Stimulated activated naive CD4-positive, alpha-beta T cell treated with Interleukin-2 at 50 U/mL for 16 hours (primary cell): Measurements from ENCODE around the gene PIAS4.

Experiments used
- DNase-seq: peaks from one replicate; lab custom pipeline; 2025; lab: John Stamatoyannopoulos, UW

Gene PIAS4

DNA sequence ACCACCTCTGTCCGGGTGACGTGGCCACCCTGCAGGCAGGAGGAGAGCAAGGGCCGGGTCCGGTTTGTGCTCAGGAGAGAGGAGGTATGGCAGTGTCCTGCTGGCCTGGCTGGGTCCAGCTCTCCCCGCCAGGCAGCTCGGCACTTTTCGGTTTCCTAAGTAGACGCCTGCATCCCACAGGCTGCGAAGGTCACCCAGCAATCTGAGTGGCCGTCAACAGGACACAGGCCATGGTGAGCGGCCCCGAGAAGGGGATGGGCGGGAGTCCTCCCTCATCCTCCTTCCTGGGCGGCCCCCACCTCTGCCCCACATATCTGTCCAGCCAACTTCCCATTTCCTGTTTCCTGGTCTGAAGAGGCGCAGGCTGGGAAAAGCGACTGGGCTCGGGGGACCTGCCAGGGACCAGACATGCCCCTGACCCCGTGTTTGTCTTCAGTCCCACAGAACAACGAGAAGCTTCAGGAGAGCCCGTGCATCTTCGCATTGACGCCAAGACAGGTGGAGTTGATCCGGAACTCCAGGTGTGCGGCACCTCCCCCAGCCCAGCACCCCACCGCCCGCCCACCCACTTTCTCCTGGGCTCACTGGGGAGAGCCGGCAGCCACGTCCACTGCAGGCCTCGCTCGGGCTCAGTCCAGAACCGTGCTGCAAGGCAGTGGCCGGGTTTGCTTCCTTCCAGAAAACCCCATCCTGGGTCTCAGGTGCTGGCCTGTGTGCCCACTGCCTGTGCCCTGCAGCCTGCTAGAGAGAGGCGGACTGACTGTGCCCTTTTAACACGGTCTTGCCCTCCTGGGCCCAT lies 16.3 kb downstream of the PIAS4 start:
- no peak for DNase-seq

DNA sequence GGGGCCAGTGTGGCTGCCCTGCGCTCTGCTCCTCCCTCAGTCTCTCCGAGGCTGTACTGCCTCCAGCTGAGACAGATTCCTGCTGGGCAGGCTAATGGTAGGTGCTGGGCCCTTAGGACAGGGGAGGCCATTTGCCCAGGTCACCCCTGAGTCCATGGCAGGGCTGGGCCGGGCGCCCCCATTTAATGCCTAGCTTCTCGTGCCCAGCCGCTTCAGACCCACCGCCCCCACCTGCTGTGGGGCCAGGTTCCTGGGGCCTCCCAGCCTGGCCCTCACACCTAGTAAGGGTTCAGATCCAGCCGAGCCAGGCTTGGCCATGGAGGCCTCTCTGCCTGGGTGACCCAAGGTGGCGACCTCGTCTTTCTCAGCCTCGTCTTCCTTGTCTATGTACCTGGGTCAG lies 17.8 kb downstream of the PIAS4 start:
- DNase-seq = no peak

DNA sequence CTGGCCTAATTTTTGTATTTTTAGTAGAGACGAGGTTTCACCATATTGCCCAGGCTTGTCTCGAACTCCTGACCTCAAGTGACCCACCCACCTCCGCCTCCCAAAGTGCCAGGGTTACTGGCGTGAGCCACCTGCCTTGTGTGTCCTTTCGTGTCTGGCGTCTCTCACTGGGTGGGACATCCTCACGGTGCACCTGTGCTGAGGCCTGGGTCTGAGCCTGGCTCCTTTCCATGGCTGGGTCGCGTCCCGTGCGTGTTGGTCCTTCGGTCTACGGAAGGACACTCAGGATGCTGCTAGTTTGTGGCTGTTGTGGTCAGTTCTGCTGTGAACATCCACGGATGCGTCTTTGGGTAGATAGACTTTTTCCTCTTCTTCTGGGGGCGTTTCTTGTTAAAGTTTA lies 19.6 kb downstream of the PIAS4 start:
- no peak for DNase-seq

DNA sequence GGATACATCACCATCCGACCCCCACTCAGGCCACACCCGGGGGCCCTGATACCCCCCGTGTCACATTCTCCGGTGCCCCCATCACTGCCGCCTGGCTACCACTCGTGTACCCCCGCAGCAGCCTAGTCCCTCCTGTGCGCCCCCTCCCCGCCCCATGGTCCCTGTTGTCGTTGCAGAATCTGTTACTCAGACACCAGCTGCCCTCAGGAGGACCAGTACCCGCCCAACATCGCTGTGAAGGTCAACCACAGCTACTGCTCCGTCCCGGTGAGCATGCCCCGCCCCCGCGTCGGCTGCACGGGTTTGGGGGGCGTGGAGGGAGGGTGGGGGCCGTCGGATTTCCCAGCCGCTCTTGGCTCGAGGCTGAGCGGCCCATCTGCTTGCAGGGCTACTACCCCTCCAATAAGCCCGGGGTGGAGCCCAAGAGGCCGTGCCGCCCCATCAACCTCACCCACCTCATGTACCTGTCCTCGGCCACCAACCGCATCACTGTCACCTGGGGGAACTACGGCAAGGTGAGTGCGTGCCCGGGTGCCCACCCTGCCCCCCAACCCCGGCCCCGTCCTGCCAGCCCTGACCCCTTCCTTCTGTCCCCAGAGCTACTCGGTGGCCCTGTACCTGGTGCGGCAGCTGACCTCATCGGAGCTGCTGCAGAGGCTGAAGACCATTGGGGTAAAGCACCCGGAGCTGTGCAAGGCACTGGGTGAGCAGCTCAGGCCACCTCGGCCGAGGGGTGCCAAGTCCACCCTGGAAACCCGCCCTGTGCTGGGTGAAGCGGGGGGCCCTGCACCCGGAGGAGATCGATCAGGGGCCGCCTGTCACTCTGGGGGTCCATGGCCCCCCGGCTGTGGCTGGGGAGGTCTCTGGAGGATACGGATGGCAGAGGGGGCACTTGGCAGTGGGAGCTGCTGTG lies 21.1 kb downstream of the PIAS4 start:
- DNase-seq = no peak

DNA sequence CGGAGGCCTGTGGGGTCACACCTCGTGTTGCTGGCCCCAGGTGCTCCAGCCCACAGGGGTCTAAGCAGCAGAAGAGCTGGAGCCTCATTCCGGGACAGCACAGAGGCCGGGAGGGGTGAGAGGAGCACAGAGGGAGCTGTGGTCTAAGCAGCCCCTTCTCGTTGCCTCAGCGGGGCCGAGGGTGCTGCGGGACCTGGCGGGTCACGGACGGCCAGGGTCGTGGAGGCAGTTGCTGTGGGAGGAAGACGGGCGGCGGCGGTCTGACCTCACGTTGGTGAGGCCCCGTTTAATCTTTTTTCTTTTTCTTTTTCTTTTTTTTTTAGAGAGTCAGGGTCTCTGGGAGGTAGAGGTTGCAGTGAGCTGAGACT lies 21.7 kb downstream of the PIAS4 start:
- DNase-seq = no peak

DNA sequence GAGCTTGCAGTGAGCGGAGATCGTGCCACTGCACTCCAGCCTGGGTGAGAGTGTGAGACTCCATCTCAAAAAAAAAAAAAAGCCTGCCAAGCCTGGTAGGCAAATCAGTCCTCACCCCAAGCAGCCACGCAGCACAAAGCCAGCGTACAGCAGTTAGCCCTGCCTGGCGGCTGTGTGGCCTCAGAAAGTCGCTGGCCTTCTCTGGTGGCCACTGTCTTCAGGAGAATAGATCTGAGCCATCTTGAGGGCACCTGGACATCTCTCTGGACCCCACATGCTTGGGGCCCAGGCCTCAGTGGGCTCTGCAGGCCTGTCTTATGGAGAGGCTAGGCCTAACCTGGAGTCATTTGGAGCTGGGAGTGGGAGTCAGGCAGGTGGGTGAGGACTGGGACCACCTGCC lies 23.0 kb downstream of the PIAS4 start:
- DNase-seq = no peak

DNA sequence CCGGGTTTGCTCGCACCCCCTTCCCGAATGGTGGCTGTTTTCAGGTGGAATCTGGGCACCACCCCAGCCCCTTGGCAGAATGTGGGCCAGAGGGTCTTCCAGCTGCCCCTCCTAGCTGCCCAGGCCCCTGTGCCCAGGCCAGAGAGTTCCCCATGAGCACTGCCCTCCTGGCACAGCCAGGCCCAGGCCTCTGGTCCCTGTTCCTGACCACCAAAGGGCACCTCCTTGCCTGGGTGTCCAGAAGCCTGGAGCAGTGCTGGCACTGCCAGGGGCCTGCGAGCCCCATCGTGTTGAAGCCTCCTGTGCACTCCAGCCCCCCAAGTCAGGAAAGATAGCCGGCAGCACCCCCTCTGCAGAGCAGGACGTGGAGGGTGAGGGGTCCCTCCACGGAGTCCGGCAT lies 23.4 kb downstream of the PIAS4 start:
- no peak for DNase-seq

DNA sequence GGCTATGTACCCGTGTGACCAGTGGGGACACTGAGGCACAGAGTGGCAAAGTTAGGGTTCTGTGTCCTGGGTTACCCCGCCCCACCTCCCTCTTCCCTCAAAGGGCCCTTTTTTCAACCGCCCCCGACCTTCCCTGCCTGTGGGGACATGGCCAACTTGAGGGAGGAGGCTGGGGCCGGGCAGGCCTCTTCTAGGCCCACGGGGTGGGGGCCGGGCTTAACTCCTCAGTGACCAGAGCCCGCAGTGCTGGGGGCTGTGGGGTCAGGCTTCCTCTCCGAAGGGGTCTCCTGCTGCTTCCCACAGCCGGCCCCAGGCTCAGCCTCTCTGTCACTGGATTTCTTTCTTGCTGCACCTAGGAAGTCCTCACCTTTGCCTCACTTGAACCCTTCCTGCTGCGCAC lies 23.9 kb downstream of the PIAS4 start:
- no peak for DNase-seq

DNA sequence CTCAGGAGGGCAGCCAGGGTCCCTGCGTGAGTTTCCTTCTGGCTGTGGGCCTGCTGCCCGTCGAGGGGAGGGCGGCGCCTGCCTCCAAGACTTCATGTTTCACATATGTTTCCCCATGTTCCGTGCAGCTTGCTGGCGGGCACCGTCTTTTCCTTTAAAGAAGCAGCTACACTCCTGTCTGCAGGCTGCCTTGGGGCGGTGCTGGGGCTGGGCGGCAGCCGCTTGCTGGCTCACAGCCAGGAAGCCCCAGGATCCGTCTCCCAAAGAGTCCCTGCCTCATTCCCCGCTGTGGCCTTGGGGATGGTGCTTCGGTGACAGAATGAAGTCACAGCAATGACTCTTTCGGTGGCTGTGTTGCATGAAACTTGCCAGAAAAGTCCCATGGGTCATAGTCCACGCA lies 24.9 kb downstream of the PIAS4 start:
- DNase-seq = no peak

DNA sequence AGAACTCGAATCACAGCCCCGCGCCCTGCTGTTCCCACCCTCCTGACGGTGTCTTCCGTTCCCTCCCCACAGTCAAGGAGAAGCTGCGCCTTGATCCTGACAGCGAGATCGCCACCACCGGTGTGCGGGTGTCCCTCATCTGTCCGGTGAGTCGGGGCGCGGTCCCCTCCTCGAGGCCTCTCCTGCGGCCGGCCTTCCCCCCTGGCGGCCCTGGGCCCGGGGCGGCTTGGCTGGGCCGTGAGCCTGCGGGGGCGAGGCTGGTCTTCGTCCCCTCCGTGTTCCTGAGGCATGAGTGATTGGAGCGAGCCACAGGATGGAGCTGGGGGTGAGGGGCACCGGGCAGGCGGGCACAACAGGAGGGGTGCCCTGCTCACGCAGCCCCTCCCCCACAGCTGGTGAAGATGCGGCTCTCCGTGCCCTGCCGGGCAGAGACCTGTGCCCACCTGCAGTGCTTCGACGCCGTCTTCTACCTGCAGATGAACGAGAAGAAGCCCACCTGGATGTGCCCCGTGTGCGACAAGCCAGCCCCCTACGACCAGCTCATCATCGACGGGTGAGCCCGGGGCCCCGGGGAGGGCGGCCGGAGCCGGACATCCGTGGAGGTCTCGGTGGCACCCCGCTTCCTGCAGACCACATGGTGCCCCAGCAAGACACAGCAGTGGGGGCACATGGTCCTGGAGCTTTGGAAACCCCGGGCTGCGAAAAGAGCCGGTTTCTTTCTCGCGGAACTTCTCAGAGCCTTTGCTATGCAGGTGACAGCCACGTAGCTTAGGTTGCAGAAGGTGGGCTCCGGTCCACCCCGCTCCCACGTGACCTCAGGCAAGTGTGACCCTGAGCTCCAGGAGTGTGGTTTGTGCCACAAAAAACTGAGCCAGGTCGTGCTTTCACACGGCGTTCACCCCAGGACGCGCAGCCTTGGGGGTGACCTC lies 25.8 kb downstream of the PIAS4 start:
- DNase-seq = no peak

DNA sequence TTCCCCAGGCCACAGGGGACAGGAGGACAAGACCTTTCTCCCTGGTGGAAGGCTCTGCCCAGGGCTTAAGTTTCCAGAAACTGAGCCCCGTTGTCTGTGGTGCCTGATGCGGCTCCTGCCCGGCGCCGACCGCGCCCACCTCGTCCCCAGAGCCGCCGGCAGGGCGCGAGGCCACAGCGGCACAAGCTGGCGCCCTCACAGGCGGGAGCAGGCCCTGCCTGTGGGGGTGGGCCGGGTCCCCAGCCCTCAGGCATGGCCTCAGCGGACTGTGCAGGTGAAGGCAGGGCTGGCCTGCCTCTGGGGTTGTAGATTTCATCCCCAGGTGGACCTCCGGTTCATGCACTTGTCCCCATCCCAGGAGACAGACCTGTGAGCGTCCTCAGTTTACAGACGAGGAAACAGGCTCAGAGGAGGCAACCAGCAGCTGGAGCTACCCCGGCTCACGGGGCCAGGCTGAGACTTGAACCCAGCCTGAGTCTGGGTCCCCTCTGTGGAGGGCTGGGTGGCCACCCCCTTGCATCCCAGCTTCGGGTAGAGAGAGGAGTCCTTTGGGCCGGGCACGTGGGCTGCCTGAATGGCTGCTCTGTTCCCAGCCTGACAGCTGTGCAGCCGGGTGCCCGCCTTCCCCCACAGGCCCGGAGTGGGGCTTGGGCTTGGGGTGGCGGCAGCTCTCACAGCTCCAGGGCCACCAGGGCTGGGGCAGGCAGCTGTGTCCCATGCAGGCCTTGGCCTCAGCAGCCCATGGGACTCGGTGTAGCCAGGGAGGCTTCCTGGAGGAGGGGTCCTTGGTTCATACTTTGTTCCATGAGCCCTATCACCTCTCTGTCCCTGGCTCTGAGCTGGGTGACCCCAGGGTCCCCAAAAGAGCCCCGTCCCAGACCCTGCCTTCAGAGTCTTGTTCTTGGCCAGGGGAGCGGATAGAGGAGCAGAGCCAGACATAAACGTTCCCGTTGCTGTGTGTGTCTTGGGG lies 26.8 kb downstream of the PIAS4 start:
- DNase-seq = no peak

DNA sequence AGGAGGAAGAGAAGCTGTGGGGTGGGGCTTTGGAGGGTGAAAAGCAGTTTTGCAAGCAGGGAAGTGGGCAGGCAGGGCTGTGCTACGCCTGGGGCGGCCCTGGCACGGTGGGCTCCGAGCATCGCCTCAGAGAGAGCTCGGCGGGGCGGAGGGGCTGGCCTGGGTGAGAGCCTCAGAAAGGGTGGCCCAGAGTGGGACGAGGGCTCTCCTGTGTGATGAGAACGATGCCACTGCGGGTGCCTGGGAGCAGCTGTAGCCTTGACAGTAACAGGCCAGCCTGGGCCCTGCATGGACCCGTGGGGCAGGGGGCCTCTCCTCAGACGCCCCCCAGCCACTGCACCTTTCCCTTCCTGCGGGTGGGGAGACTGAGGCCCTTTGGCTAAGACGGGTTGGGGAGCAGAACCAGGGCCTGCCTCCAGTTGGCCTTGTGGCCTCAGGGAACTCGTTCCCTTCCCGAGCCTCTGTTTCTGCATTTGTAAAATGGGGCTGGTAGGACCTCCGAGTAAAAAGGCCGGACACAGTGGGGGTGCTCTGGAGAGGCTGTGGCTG lies 27.6 kb downstream of the PIAS4 start:
- no peak for DNase-seq

DNA sequence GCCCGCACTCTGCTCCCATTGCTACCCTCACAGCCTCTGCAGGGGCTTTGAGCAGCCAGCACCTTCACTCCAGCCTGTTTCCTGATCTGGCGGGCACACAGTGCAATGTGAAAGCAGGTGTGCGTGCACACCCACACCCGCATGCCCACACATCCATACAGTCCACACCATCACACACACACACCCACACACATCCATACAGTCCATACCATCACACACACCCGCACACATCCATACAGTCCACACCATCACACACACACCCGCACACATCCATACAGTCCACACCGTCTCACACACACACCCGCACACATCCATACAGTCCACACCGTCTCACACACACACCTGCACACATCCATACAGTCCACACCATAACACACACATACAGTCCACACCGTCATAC lies 28.0 kb downstream of the PIAS4 start:
- DNase-seq = no peak

DNA sequence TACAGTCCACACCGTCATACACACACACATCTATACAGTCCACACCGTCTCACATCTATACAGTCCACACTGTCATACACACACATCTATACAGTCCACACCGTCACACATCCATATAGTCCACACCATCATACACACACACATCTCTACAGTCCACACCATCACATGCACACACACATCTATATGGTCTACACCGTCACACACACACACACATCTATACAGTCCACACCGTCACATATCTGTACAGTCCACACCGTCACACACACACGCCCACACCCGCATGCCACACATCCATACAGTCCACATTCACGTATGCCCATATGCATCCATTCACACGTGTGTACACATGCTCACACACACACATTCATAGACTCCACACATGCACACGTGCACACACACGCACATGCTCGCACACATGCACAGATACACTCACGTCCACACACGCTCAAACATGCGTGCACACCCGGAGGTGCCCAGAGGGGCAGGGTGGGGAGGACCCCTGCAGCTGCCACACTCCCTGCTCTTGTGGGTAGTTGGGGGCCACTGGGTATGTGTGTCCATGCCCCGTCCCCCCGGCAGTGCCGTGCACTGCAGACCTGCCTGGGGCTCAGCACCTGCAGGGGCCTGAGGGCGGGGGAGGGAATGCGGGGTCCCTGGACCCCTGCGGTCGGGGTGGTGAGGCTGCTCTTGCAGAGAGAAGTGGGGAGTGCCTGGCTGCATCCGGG lies 29.2 kb downstream of the PIAS4 start:
- no peak for DNase-seq

DNA sequence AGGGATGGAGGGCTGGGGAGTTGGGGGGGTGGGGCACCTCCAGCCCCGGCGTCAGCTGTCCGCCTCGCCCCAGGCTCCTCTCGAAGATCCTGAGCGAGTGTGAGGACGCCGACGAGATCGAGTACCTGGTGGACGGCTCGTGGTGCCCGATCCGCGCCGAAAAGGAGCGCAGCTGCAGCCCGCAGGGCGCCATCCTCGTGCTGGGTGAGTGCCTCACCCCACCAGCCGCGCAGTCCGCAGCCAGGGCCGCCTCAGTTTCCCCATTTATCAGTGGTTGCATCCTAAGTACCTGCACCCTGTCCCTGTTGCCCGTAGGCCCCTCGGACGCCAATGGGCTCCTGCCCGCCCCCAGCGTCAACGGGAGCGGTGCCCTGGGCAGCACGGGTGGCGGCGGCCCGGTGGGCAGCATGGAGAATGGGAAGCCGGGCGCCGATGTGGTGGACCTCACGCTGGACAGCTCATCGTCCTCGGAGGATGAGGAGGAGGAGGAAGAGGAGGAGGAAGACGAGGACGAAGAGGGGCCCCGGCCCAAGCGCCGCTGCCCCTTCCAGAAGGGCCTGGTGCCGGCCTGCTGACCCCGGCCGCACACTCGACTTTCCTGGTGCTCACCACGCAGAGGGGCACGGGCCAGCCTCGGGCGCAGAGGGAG lies 29.9 kb downstream of the PIAS4 start:
- DNase-seq = no peak

DNA sequence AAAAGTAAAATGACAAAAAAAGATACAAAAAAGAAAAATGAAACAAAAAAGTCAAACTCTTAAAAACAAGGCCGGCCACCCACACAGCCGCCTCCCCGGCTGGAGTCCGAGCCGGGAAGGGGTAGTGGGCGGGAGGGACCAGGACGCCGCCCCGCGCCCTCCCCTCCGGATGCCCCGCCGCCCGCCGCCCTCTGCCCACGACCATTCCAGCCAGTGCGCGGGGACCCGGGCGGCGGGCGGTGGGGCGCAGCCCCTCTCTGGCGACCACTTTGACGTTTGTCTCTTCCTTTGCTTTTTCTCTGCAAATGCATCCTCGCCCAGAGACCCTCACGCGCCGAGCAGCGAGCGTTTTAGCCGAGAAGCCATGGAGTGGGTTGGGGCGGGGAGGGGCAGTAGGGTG lies 30.5 kb downstream of the PIAS4 start:
- no peak for DNase-seq

DNA sequence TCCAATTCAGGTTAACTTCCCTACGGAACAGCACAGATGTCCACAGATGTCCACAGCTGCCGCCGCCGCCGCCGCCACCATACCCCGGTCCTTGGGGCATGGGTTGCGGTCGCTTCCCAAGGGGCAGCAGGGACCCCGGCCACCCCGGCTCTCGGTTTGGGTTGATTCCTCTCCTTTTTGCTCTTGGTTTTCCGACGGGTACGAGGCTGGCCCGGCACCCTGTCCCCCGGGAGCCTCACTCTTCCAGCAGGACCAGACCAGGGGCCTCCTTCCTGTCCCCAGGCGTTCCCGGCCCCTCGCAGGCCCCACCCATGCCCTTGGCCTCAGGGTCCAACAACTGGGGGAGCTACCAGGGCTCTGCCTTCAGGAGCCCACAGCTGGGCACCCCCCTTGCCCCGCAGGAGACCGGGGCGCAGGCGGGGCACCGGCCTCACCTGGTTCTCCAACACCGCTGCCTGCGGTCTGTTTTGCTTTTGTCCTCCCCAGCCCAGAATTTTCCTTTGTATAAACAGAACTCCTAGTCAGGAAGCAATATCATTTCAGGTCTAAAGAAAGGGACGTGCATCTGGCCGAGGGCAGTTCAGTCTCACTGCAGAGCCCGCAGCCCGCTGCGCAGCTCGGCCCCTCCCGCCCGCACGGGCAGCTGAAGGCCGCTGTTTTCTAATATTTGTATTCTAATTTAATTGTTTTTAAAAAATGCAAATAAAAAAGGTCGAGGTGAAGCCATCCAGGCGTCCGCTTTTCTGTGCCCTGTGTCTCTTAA lies 31.3 kb downstream of the PIAS4 start:
- DNase-seq = no peak

DNA sequence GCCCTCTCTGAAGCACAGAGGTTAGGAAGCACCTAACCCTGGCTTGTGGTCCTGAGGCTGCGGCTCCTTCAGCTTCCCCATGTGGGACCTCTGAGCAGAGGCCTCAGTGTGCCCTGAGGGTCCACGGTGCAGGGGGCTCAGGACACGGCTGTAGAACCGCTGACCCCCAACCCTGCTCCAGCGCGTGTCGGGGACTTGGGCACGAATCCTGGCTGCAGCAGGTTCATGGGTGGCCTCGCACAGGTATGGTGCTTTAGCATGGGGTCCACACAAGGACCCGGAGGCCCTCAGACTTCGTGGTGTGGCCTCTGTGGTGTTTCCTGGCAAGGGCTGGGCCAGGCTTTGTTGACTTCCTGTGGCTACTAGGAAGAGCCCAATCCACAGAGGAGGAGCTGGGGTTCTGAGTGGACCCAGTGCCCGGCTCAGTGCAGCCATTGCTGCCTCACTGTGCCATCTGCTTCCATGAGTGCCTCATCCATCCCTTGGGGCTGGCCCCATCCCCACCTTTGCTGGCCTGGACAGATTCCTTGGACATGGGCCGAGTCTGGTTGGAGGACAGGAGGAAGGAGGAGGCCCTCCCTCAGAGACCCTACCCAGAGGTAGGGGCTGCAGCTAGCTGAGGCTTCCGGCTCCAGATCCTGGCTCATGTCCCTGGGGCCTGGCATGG lies 34.7 kb downstream of the PIAS4 start:
- DNase-seq = no peak
